Keratinocyte (primary cell): Measurements from ENCODE around the gene ZNF862.

Experiments
- EZH2 ChIP-seq: IDR thresholded peaks from one replicate; pipeline ENCODE4 v1.6.1; 2012; ENCODE audit warnings: inconsistent platforms, mild to moderate bottlenecking, low read length, moderate library complexity
- TF ChIP-seq, protein P1 (sequence below), 3 experiments: IDR thresholded peaks in 1 of 3; conservative IDR thresholded peaks in 1 of 3; optimal IDR thresholded peaks in 1 of 3; 2 replicates in 2 of 3; 3 replicates in 1 of 3; pipeline versions ENCODE3 to v1.5.1; 2011; ENCODE audit warnings: low read length in 3 of 3, mild to moderate bottlenecking in 3 of 3, moderate library complexity in 2 of 3, control low read depth in 1 of 3, inconsistent platforms in 1 of 3; ENCODE audit not compliant: insufficient read depth in 2 of 3; ENCODE audit errors: extremely low read depth in 1 of 3

GRCh38 chr7:149791411-149792219 lies 46.6 kb upstream of the ZNF862 start:
- TF ChIP-seq, protein P1, sequence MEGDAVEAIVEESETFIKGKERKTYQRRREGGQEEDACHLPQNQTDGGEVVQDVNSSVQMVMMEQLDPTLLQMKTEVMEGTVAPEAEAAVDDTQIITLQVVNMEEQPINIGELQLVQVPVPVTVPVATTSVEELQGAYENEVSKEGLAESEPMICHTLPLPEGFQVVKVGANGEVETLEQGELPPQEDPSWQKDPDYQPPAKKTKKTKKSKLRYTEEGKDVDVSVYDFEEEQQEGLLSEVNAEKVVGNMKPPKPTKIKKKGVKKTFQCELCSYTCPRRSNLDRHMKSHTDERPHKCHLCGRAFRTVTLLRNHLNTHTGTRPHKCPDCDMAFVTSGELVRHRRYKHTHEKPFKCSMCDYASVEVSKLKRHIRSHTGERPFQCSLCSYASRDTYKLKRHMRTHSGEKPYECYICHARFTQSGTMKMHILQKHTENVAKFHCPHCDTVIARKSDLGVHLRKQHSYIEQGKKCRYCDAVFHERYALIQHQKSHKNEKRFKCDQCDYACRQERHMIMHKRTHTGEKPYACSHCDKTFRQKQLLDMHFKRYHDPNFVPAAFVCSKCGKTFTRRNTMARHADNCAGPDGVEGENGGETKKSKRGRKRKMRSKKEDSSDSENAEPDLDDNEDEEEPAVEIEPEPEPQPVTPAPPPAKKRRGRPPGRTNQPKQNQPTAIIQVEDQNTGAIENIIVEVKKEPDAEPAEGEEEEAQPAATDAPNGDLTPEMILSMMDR (optimal IDR thresholded peaks at IDR 0.05 in 1 of 3, IDR thresholded peaks at IDR 0.05 in 1 of 3, conservative IDR thresholded peaks at IDR 0.05 in 1 of 3; ENCODE audit: extremely low read depth in 1 of 3, insufficient read depth in 2 of 3, low read length in 3 of 3), result no peak
- no peak for TF ChIP-seq EZH2
